Left renal cortex interstitium (tissue), 4 donors: ENCODE data around the gene GTF2IRD1. TPM values are rescaled to one million over a fixed set of nuclear protein-coding genes. Genes with fewer than 3 reads are reported as not detected.
A peak's percentile ranks its signal among the peaks of the same experiment; 100 is the strongest.
"Not testable (repeated sequence)": the region's sequence is repeated elsewhere in the genome, so short reads cannot be mapped to it uniquely, and the experiment has no call there.

Source experiments
- DNase-seq, 4 donors: peaks; one replicate each; pipeline ENCODE4 v3.0.0-alpha.2; 2013; ENCODE audit warnings: low read depth in 4 of 4, low spot score in 2 of 4, missing footprints in 1 of 4
- polyA plus RNA-seq, 4 donors: library from polyadenylated mRNA; unstranded; fragments of 120-200 nt; gene quantifications; one replicate each; pipeline ENCODE4 v1.2.1, GENCODE V29; 2013; ENCODE audit not compliant: insufficient read length in 4 of 4

Gene GTF2IRD1
- polyA plus RNA-seq, 4 donors: 50.3 to 62.1 (median 55.4) TPM

DNA sequence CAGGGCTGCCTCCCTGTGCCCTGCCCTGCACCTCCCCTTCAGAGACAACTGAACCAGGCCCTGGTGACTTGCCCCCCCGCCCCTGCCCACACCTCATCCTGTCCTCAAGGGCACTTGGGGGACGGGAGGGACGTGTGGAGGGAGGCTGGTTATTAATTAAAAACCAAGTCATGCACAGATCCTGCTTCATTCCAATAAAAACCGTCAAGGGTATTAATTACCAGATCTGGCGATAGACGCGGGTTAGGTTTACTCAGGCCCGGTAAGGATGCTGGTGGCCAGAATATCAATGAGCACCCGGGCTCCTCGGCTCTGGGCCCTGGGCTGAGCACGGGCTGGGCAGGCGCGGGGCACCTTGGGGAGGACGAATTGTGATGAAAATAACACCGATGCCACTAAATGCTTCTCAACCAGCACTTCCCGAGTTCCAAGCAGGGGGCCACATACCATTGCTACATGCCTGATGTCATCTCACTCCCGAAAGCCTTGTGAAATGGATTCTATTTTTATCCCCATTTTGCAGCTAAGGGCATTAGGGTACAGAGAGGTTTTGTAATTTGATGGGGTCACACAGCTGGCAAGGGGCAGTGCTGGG, 24.5 kb upstream of the GTF2IRD1 start:
- peak in 1 of 4 donors; percentile 68 for DNase-seq

GRCh38 chr7:74430409-74430808, 23.3 kb upstream of the GTF2IRD1 start:
- DNase-seq: not testable (repeated sequence)

DNA sequence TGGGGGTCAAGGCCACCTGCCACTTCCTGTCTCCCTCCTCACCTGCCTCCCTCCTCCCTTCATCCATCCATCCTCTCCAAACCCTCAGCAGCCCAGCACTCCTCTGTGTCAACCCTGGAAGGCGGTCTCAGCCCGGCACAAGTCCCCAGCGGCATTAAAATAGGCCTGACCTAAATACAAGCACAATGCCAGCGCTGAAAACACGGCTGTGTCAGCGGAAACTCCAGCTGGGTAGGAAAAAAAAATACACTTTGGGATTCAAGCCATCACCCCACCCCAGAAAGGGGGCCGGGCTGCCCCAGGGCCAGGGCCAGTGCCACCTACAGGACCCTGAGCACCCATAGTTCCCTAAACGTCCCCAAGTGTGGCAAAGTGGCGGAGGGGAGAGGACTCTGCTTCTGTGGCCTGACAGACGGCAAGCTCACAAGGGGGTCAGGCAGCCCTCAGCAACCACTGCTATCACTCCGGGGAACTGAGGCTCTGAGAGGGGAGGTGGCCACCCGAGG, 22.7 kb upstream of the GTF2IRD1 start:
- no peak for DNase-seq

DNA sequence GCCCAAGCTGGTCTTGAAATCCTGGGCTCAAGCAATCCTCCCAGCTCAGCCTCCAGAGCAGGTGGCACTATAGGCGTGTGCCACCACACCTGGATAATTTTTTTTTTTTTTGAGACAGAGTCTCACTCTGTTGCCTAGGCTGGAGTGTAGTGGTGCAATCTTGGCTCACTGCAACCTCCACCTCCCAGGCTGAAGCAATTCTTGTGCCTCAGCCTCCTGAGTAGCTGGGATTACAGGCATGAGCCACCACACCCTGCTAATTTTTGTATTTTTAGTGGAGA, 16.5 kb upstream of the GTF2IRD1 start:
- DNase-seq: not testable (repeated sequence)

DNA sequence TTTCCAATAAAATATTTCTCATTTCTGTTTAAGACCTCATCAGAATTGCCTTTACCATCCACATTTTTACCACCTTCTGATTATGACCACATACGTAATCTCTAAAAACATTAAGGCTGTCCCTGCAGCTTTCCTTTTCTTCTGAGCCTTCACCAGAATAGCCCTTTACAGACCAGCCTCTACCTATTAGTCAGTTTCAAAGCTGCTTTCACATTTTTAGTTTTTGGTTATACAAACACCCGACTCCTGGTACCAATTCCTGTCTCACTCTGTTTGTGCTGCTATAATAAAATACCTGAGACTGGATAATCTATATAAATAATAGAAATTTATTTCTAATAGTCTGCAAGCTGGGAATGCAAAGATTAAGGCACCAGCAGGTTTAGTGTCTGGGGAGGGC, 15.4 kb upstream of the GTF2IRD1 start:
- no peak for DNase-seq

DNA sequence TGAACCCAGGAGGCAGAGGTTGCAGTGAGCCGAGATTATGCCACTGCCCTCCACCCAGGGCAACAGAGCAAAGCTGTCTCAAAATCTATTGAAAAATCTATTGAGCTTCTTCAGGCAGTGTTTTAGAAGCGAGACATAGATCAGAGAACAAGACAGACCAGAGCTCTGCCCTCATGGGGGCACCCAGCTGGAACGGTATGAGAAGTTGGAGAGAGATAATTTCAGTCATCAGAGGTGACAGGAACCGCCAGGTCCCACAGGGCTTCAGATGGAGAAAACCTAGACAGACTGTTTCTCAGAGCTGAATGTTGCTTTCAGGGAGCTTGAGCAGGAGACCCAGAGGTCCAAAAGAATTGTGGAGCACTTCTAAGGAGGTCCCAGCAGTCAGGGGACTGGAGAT, 14.2 kb upstream of the GTF2IRD1 start:
- DNase-seq: no peak

- not testable (repeated sequence) for DNase-seq
Observed at GRCh38 chr7:74440143-74440542, 13.6 kb upstream of the GTF2IRD1 start.

DNA sequence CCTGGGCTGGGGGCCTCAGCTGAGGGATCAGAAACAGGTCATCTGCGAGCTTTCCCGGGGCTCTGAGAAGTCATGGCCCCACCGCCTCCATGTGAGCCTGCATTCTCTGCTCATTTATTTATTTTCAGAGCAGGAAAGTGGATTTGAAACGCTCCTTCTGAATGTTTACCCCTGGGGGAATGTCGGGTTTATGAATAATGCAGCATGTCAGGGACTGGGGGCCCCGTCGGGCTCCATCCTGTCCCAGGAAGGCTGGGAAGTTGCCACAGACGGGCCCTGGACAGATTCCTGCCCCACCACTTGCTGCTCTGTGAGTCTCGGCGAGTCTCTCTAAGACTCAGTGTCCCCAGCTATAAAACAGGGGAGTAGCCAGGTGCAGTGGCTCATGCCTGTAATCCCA, 11.9 kb upstream of the GTF2IRD1 start:
- no peak for DNase-seq

DNA sequence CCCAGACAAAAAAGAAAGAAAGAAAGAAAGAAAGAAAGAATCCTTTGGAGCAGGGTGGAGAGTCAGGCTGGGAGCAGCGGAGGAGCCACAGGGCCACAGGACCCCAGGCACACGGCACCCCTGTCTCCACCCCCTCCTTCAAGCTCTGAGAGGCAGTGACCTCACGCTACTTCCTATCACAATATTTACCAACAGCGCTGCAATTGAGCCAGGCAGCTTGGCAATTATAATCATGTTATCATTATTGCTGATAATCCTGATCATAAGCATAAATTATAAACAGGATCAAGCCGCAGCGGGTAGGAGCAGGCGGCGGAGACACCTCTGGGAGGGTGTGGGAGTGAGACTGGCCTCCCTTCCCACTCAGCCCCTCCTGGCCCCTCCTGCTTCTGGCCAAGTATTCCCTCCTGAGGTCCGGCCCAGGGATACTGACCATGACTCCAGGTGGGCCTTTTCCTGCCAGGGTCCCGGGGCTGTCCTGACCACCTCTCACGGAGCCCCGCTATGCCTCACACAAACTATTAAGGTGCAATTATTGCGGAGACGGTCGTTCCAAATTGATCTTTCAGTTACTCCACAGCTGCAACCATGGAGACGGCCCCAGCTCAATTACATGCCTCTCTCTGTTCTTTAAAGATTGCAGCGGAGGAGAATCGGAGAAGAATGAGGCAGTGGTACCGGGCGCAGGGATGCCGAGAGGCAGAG, 10.0 kb upstream of the GTF2IRD1 start:
- DNase-seq: no peak

DNA sequence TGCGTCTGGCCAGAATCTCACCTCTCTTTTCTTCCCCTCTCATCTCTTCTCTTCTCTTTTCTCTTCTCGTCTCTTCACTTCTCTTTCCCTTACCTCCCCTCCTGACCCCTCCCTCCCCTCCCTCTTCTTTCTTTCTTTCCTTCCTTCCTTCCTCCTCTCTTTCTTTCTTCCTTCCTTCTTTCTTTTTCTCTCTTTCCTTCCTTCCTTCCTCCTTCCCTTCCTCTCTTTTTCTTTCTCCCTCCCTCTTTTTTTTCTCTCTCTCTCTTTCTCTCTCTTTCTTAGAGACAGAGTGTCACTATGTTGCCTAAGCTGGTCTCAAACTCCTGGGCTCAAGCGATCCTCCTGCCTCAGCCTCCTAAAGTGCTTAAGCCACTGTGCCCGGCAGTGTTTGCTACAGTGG, 4.6 kb upstream of the GTF2IRD1 start:
- DNase-seq: no peak

GRCh38 chr7:74449809-74450397, 3.8 kb upstream of the GTF2IRD1 start:
- DNase-seq: no peak

DNA sequence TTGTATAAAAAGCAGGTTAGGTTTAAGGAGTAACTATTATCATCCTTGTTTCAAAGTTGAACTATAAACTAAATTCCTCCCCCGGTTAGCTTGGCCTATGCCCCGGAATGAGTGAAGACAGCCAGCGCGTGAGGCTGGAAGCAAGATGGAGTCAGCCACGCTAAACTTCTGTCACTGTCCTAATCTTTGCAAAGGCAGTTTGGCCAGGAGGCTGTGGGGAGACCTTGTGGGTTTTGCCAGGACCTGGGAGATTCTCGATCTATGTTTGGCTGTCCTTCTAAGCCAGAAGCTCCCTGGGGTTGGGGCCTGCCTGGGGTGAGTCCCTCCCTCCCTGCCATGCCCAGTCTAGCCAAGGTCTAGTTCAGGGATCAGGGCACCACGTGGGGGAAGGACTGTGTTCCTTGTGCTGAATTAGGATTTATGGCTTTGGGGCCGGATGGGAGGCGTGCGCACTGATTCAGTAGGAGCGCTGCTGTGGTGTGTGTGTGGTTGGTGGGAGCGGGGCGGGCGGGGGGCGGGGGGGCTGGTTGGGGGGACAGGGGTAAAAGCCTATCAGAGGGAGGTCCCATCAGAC, 871 bp upstream of the GTF2IRD1 start:
- no peak for DNase-seq

GRCh38 chr7:74454021-74454924, 567 bp downstream of the GTF2IRD1 start:
- no peak for DNase-seq

DNA sequence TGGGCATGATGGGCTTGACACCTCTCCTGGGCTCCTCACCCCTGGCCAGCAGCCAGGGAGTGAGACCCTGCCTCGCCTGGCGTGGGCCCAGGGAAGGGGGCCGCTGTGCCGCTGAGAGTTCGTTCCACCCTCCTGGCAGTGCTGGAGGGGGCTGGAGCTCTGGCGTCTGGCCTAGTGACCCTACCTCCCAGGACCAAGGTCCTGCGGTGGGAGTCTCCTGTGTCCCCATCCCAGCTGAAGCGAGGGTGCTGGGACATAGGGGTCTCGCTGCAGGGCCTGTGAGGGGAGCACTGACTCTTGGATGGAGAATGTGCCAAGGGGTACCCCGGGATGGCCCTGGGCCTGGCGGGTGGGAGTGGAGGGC, 1.2 kb downstream of the GTF2IRD1 start:
- DNase-seq: no peak

DNA sequence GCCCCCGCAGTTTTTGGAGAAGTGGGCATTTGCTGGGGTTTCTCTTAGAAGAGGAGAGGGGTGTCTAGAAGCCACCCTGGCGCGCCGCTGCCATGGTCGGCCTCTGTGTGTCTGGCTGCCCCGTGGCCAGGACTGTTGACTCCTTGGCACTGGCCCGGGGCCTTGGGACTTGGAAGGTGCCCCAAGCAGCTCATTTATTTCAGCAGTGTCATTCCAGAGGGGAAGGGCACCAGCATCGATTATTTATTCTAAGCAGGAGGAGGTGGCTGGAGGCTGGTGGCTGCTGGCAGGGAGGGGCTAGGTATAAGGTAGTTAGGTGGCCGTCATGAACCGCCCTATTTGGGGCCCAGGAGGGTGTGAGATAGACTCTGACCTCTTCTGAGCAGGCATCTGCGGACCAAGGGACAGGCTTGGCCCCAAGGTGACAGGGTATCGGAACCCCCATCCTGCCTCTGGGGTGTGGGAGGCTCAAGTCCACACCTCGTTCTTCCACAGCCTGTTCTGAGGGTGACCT, 1.6 kb downstream of the GTF2IRD1 start:
- DNase-seq: no peak

GRCh38 chr7:74455928-74456327, 2.2 kb downstream of the GTF2IRD1 start:
- no peak for DNase-seq

GRCh38 chr7:74457007-74457406, 3.3 kb downstream of the GTF2IRD1 start:
- no peak for DNase-seq

GRCh38 chr7:74461970-74462706, 8.4 kb downstream of the GTF2IRD1 start:
- DNase-seq: no peak

GRCh38 chr7:74462707-74463100, 9.0 kb downstream of the GTF2IRD1 start:
- DNase-seq: no peak
